Suprapubic skin (tissue), 4 donors: ENCODE measurements around the gene RPS6KA4. TPM values are rescaled to one million over a fixed set of nuclear protein-coding genes. Genes with fewer than 3 reads are reported as not detected.

Experiments
- DNase-seq, 2 donors: peaks; one replicate each; pipeline ENCODE4 v3.0.0-alpha.2; 2019; ENCODE audit warnings: low spot score in 2 of 2
- H3K27ac ChIP-seq: fragments of 200-600 bp; sonication (generic); one replicate; pipeline ENCODE4 v1.5.1; 2019
- H3K27me3 ChIP-seq: fragments of 200-600 bp; sonication (generic); one replicate; pipeline ENCODE4 v1.5.1; 2019
- H3K36me3 ChIP-seq: fragments of 200-600 bp; sonication (generic); one replicate; pipeline ENCODE4 v1.5.1; 2019
- H3K4me1 ChIP-seq: fragments of 200-600 bp; sonication (generic); one replicate; pipeline ENCODE4 v1.5.1; 2019
- H3K4me3 ChIP-seq: fragments of 200-600 bp; sonication (generic); one replicate; pipeline ENCODE4 v1.5.1; 2019; ENCODE audit warnings: mild to moderate bottlenecking
- H3K9me3 ChIP-seq: fragments of 200-600 bp; sonication (generic); one replicate; pipeline ENCODE4 v1.5.1; 2019
- CTCF ChIP-seq, 2 donors: fragments of 200-600 bp in 1 of 2; fragments of 450-650 bp in 1 of 2; sonication (generic) in 1 of 2; IDR thresholded peaks; one replicate each; pipeline ENCODE4 v1.5.1; 2016 to 2019; ENCODE audit warnings: antibody characterized with exemption in 2 of 2, mild to moderate bottlenecking in 1 of 2, moderate library complexity in 1 of 2
- EP300 ChIP-seq: sonication (generic); formaldehyde crosslinking; IDR thresholded peaks from one replicate; pipeline ENCODE4 v1.6.1; 2017; ENCODE audit warnings: antibody characterized with exemption
- POLR2A ChIP-seq, 2 donors: fragments of 450-650 bp; IDR thresholded peaks; one replicate each; pipeline ENCODE4 v1.6.1; 2017; ENCODE audit warnings: antibody characterized with exemption in 2 of 2, mild to moderate bottlenecking in 2 of 2, moderate library complexity in 2 of 2
- POLR2AphosphoS5 ChIP-seq, 3 donors: sonication (generic); formaldehyde crosslinking; IDR thresholded peaks; one replicate each; pipeline ENCODE4 v1.6.1; 2017; ENCODE audit warnings: antibody characterized with exemption in 3 of 3
- WGBS: methylation state at CpG from one replicate; pipeline ENCODE4 v1.1.5; 2018; 5-methylcytosine and 5-hydroxymethylcytosine counted together
- total RNA-seq, 4 donors: library from RNA; depleted of rRNA; stranded (reverse); fragments of >200 nt; gene quantifications; one replicate each; pipeline ENCODE4 v1.1.0, GENCODE V29; 2016

The RPS6KA4 gene
- total RNA-seq, 4 donors from 2014 or later, result 29.4 to 46.0 (median 39.6) TPM

GRCh38 chr11:64357904-64358535 lies 942 bp upstream of the RPS6KA4 start:
- peak overlapping the region; percentile 88 for H3K4me3 ChIP-seq
- TF ChIP-seq CTCF (IDR thresholded peaks at IDR 0.05) (no peak), POLR2AphosphoS5 (IDR thresholded peaks at IDR 0.05) (no peak), POLR2A (IDR thresholded peaks at IDR 0.05) (no peak), EP300 (no peak)
- H3K4me1 ChIP-seq, result peaks cover 49% of the 10 kb centered on the region
- peaks cover 26% of the 10 kb centered on the region for H3K36me3 ChIP-seq
- H3K9me3 ChIP-seq, result no peaks in the 10 kb centered on the region
- H3K27me3 ChIP-seq, result no peaks in the 10 kb centered on the region
- 42% methylated on average over 9 of the region's 13 CpGs for WGBS
- peak in 1 of 2 donors; percentile 68 for DNase-seq
- peak overlapping the region; percentile 83 for H3K27ac ChIP-seq

- peaks cover 31% of the 10 kb centered on the region for H3K36me3 ChIP-seq
- H3K9me3 ChIP-seq, result no peaks in the 10 kb centered on the region
- no peaks in the 10 kb centered on the region for H3K27me3 ChIP-seq
- peak overlapping the region; percentile 88 for H3K4me3 ChIP-seq
- peak overlapping the region; percentile 83 for H3K27ac ChIP-seq
- DNase-seq, result peak in 1 of 2 donors; percentile 72
- peaks cover 49% of the 10 kb centered on the region for H3K4me1 ChIP-seq
- 27% methylated on average over 4 of the region's 7 CpGs for WGBS
- TF ChIP-seq EP300, result no peak
- TF ChIP-seq POLR2AphosphoS5 (IDR thresholded peaks at IDR 0.05), result no peak
- TF ChIP-seq CTCF (IDR thresholded peaks at IDR 0.05), result no peak
- TF ChIP-seq POLR2A (IDR thresholded peaks at IDR 0.05), result no peak
Observed at GRCh38 chr11:64358536-64358906, 441 bp upstream of the RPS6KA4 start.

- TF ChIP-seq CTCF (IDR thresholded peaks at IDR 0.05) (no peak), POLR2A (IDR thresholded peaks at IDR 0.05) (no peak), POLR2AphosphoS5 (IDR thresholded peaks at IDR 0.05) (no peak), EP300 (no peak)
- Histone ChIP-seq H3K36me3 (peaks cover 41% of the 10 kb centered on the region), H3K4me3 (peak overlapping the region; percentile 88), H3K27ac (no peak overlapping the region), H3K9me3 (no peaks in the 10 kb centered on the region), H3K4me1 (peaks cover 45% of the 10 kb centered on the region), H3K27me3 (no peaks in the 10 kb centered on the region)
- 36% methylated on average over 16 of the region's 38 CpGs for WGBS
- peak in 1 of 2 donors; percentile 67 for DNase-seq
Observed at GRCh38 chr11:64359712-64360445, 917 bp downstream of the RPS6KA4 start.

GRCh38 chr11:64360448-64360921 lies 1.5 kb downstream of the RPS6KA4 start:
- H3K9me3 ChIP-seq, result no peaks in the 10 kb centered on the region
- TF ChIP-seq CTCF (IDR thresholded peaks at IDR 0.05) (no peak), POLR2AphosphoS5 (IDR thresholded peaks at IDR 0.05) (no peak), POLR2A (IDR thresholded peaks at IDR 0.05) (no peak), EP300 (no peak)
- no peak overlapping the region for H3K27ac ChIP-seq
- H3K36me3 ChIP-seq, result peaks cover 47% of the 10 kb centered on the region
- DNase-seq, result no peak
- peaks cover 39% of the 10 kb centered on the region for H3K4me1 ChIP-seq
- WGBS, result 68% methylated on average over 13 of the region's 13 CpGs
- H3K27me3 ChIP-seq, result no peaks in the 10 kb centered on the region
- H3K4me3 ChIP-seq, result peak overlapping the region; percentile 88

- no peaks in the 10 kb centered on the region for H3K27me3 ChIP-seq
- no peak for DNase-seq
- H3K9me3 ChIP-seq, result no peaks in the 10 kb centered on the region
- no peak overlapping the region for H3K27ac ChIP-seq
- no peak overlapping the region for H3K4me3 ChIP-seq
- TF ChIP-seq POLR2A (IDR thresholded peaks at IDR 0.05) (no peak), CTCF (IDR thresholded peaks at IDR 0.05) (no peak), EP300 (no peak), POLR2AphosphoS5 (IDR thresholded peaks at IDR 0.05) (no peak)
- peaks cover 35% of the 10 kb centered on the region for H3K4me1 ChIP-seq
- WGBS, result 75% methylated on average over 9 of the region's 18 CpGs
- H3K36me3 ChIP-seq, result peaks cover 58% of the 10 kb centered on the region
Observed at GRCh38 chr11:64361659-64362058, 2.7 kb downstream of the RPS6KA4 start.
